Kidney tubule cell (primary cell): ENCODE data around the gene PFKL.

Experiments used
- DNase-seq: peaks from one replicate; pipeline ENCODE4 v3.0.0-alpha.2; 2018; ENCODE audit warnings: low spot score

Gene PFKL

DNA sequence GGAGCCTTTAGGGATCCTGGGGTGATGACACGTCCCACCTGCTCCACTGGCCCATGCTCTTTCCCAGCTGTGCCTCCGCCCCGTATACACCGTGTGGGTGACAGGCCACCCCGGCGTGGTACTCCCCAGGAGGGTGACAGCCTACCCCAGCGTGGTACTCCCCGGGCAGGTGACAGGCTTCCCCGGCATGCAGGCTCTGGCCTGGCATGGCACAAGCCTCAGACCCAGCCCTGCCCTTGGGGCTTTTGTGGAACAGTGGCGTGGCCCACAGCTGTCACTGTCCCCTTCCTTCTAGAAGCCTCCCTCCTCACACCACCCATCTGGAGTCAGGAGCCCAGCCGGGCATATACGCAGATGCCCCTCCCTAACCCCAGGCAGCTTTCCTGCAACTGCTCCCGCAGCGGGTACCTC, 4.7 kb upstream of the PFKL start:
- DNase-seq: no peak

DNA sequence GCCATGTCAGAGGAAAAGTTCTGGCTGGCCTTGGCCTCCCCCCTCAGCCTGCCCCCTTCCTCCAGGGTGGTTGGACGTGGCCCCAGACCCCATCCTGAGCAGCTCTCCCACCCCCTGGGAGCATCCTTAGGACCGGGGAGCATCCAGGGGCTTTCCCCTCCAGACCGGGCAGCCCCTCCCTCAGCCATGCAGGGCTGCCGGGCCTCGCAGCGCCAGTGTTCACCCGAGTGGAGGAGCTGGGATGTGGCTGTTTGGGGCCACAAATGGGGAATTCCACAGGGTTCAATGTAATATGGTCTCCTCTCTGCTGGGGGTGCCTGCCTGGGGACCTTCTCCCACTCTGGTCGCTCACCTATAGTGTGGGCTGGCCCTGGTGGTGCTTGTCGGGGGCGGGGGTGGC, 4.2 kb upstream of the PFKL start:
- DNase-seq: no peak

- DNase-seq: no peak
Measured at GRCh38 chr21:44296103-44296519, 3.7 kb upstream of the PFKL start.

GRCh38 chr21:44296916-44297315, 2.9 kb upstream of the PFKL start:
- no peak for DNase-seq

DNA sequence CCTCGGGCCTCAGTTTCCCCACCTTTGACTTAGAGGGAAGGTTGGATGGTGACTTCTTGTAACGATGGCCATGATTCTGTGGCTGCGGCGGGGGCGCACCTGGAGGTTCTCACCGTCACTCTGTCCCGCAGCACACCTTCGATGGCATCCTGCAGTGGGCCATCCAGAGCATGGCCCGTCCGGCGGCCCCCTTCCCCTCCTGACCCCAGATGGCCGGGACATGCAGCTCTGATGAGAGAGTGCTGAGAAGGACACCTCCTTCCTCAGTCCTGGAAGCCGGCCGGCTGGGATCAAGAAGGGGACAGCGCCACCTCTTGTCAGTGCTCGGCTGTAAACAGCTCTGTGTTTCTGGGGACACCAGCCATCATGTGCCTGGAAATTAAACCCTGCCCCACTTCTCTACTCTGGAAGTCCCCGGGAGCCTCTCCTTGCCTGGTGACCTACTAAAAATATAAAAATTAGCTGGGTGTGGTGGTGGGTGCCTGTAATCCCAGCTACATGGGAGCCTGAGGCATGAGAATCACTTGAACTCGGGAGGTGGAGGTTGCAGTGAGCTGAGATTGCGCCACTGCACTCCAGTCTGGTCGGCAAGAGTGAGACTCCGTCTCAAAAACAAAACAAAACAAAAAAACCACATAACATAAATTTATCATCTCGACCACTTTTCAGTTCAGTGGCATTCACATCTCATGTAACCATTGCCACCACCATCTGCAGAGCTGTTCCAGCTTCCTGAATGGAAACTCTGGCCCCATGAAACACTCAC, 2.1 kb upstream of the PFKL start:
- peak; percentile 85 for DNase-seq

DNA sequence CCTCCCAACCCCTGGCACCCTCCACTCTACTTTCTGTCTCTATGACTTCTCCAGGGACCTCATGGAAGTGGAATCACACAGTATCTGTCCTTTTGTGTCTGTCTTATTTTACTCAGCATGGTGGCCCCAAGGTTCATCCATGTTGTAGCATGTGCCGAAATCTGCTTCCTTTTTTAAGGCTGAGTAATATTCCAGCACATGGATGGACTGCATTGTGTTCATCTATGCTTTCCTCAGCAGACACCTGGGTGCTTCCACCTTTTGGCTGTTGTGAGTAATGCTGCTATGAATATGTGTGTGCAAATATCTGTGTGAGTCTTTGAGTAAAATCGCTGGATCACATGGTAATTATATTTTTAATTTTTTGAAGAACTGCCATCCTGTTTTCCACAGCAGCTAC, 1.6 kb upstream of the PFKL start:
- DNase-seq: peak; percentile 17

DNA sequence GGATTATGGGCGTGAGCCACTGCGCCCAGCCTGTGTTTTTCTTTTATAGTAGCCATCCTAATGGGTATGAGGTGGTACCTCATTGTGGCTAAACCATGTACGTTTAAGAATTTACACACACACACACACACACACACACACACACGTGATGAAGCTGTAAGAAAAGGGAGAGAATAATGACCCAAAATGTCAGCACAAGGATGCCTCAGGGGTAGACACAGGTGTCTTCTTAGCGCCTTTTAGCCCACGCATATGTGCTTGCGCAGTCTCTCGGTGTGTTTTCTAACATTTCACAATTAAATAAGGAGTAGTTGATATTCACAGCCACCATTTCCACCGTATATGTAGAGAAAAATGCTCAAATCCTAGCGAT, 782 bp upstream of the PFKL start:
- DNase-seq: no peak

GRCh38 chr21:44300262-44300959, 558 bp downstream of the PFKL start:
- DNase-seq: peak; percentile 72

GRCh38 chr21:44301141-44301540, 1.3 kb downstream of the PFKL start:
- no peak for DNase-seq

GRCh38 chr21:44301961-44302406, 2.1 kb downstream of the PFKL start:
- DNase-seq: peak; percentile 64

- peak; percentile 61 for DNase-seq
Measured at GRCh38 chr21:44302573-44303401, 2.9 kb downstream of the PFKL start.

GRCh38 chr21:44303490-44303981, 3.7 kb downstream of the PFKL start:
- peak; percentile 87 for DNase-seq

DNA sequence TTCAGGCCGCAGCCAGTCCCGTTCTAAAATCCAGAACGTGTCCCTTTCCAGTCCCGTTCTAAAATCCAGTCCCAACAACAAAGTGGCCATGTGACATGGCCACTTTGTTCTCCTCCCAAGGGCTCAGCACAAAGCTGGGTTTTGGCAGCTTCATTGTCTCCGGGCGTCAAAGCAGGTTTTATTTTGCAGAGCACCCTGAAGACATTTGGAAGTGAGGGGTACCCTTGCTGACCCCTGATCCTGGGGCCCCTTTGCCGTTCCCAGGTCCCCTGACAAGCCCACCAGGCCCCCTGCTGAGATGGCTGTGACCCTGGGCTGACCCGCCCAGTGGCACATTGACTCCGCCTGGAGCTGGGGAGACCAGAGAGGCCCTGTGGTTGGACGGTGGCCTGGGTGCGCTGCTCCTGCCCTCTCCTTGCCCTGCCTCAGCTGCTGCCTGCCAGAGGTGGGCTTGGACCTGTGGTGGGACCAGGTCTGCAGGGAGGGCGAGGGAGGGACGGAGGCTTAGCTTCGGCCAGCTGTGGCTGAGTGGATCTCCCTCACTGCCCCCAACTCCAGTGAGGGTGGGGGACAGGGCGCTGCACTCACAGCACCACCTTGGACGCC, 4.3 kb downstream of the PFKL start:
- no peak for DNase-seq

- DNase-seq: peak; percentile 63
Measured at GRCh38 chr21:44304877-44305293, 5.0 kb downstream of the PFKL start.

DNA sequence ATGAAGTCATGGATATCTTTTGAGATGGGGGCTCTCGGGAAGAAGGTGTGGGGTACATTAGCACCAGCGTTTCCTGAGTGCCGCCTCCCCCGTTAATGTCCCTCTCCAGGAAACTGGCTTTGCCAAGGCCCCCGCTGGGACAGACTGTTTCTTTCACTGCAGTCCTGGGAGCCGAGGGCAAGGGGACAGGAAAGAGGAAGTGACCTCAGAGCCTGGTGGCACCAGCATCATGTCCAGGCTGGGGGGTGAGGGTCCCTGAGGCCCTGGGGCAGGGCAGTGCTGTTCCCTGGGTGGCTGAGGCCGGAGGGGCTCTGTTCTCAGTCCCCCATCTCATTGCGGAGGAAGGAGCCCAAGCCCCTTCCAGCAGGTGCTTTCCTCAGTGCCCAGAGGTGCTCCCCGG, 5.8 kb downstream of the PFKL start:
- DNase-seq: no peak

- no peak for DNase-seq
Measured at GRCh38 chr21:44306936-44307704, 7.3 kb downstream of the PFKL start.

GRCh38 chr21:44310628-44311507, 11.0 kb downstream of the PFKL start:
- no peak for DNase-seq

DNA sequence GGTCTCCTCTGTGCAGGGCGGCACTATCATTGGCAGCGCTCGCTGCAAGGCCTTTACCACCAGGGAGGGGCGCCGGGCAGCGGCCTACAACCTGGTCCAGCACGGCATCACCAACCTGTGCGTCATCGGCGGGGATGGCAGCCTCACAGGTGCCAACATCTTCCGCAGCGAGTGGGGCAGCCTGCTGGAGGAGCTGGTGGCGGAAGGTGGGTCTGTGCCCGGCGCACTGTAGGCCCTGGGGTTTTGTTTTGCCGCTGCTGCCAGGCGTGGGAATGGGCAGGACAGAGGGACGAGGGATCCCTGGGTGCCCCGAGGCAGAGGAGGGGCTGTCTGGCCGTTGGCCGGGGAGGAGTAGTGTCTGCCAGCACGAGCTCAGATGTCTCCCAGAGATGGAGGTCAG, 12.2 kb downstream of the PFKL start:
- DNase-seq: no peak

DNA sequence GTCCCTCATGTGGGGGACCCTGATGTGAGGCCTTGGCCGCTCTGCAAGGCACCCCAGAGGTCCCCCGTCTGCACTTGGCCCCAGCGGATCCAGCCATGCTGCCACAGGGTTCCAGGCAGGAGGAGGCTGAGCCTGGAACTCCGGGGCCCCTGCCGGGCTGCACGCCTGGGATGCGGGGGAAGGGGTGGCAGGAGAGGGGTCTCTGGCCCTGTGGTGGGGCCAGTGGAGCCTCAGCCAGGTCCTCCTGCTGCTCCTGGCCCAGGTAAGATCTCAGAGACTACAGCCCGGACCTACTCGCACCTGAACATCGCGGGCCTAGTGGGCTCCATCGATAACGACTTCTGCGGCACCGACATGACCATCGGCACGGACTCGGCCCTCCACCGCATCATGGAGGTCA, 12.9 kb downstream of the PFKL start:
- DNase-seq: no peak

- DNase-seq: no peak
Measured at GRCh38 chr21:44313451-44313850, 13.6 kb downstream of the PFKL start.
